SK-N-SH (cell line): Measurements from ENCODE around the gene HRH1. TPM values are rescaled to one million over a fixed set of nuclear protein-coding genes. Genes with fewer than 3 reads are reported as not detected.

Experiments used
- CTCF ChIA-PET: fragments of 300-600, 350-600 bp; formaldehyde crosslinking; extraction: SDS; loops from one replicate; lab custom pipeline; 2021; lab: Yijun Ruan, JAX
- POLR2A ChIA-PET: fragments of 350-600 bp; sonication (Branson Sonifier 250); formaldehyde crosslinking; extraction: SDS; loops from one replicate; lab custom pipeline; 2020; ENCODE audit warnings: antibody characterized with exemption, inconsistent platforms; lab: Yijun Ruan, JAX
- DNase-seq: peaks from one replicate; pipeline ENCODE4 v3.0.0; 2012
- H2AFZ ChIP-seq: fragments of 200-600 bp; sonication (generic); 2 replicates; pipeline ENCODE4 v1.8.1; 2016; ENCODE audit warnings: antibody characterized with exemption, mild to moderate bottlenecking, low read depth
- H3F3A ChIP-seq: fragments of 200-600 bp; sonication (generic); replicated peaks from 2 replicates; pipeline ENCODE3; 2016; ENCODE audit warnings: antibody characterized with exemption, mild to moderate bottlenecking; ENCODE audit not compliant: insufficient read depth
- H3K27ac ChIP-seq, 2 experiments: fragments of 200-500 bp in 1 of 2; fragments of 200-600 bp in 1 of 2; sonication (Bioruptor generic) in 1 of 2; sonication (generic), shearing (Covaris generic) in 1 of 2; 2 replicates each; pipeline versions ENCODE4 v1.5.1 to v1.6.1; 2014 to 2016; ENCODE audit warnings: low read depth in 2 of 2, inconsistent platforms in 1 of 2, low read length in 1 of 2, mild to moderate bottlenecking in 1 of 2, mixed read lengths in 1 of 2
- H3K27me3 ChIP-seq: fragments of 200-600 bp; sonication (generic), shearing (Covaris generic); 2 replicates; pipeline ENCODE4 v1.6.1; 2016; ENCODE audit warnings: mixed run types; ENCODE audit not compliant: insufficient read depth
- H3K36me3 ChIP-seq, 2 experiments: fragments of 200-500 bp in 1 of 2; fragments of 200-600 bp in 1 of 2; sonication (Bioruptor generic) in 1 of 2; sonication (generic) in 1 of 2; replicated peaks in 1 of 2; 2 replicates each; pipeline versions ENCODE3 to v1.5.1; 2014 to 2016; ENCODE audit warnings: low read length in 1 of 2, mild to moderate bottlenecking in 1 of 2; ENCODE audit not compliant: insufficient read depth in 2 of 2, control insufficient read depth in 1 of 2
- H3K4me1 ChIP-seq, 2 experiments: fragments of 200-500 bp in 1 of 2; fragments of 200-600 bp in 1 of 2; sonication (Bioruptor generic) in 1 of 2; sonication (generic), shearing (Covaris generic) in 1 of 2; 2 replicates each; pipeline versions ENCODE4 v1.5.1 to v1.6.1; 2014 to 2016; ENCODE audit warnings: low read depth in 1 of 2, low read length in 1 of 2, mixed run types in 1 of 2; ENCODE audit not compliant: insufficient read depth in 2 of 2, control insufficient read depth in 1 of 2
- H3K4me2 ChIP-seq: fragments of 200-600 bp; sonication (generic), shearing (Covaris generic); 2 replicates; pipeline ENCODE4 v1.6.1; 2017; ENCODE audit warnings: mixed run types
- H3K4me3 ChIP-seq, 2 experiments: fragments of 200-500 bp in 1 of 2; fragments of 200-600 bp in 1 of 2; sonication (Bioruptor generic) in 1 of 2; sonication (generic), shearing (Covaris generic) in 1 of 2; 2 replicates each; pipeline versions ENCODE4 v1.5.1 to v1.8.1; 2014 to 2016; ENCODE audit warnings: low read depth in 2 of 2, inconsistent platforms in 1 of 2, low read length in 1 of 2, mild to moderate bottlenecking in 1 of 2, mixed read lengths in 1 of 2, moderate library complexity in 1 of 2
- H3K79me2 ChIP-seq: fragments of 200-600 bp; sonication (generic); 2 replicates; pipeline ENCODE4 v1.8.1; 2017; ENCODE audit warnings: mild to moderate bottlenecking; ENCODE audit not compliant: insufficient read depth
- H3K9ac ChIP-seq: fragments of 200-600 bp; sonication (generic); 2 replicates; pipeline ENCODE4 v1.6.1; 2017; ENCODE audit warnings: mixed run types
- H3K9me2 ChIP-seq: fragments of 200-600 bp; sonication (generic); 2 replicates; pipeline ENCODE4 v1.6.1; 2017; ENCODE audit warnings: mixed run types
- H3K9me3 ChIP-seq: fragments of 200-600 bp; sonication (generic); 2 replicates; pipeline ENCODE4 v1.6.1; 2017; ENCODE audit warnings: mixed run types, mild to moderate bottlenecking, moderate library complexity
- H4K20me1 ChIP-seq: fragments of 200-600 bp; sonication (generic); 2 replicates; pipeline ENCODE4 v1.6.1; 2017; ENCODE audit warnings: mild to moderate bottlenecking, mixed run types; ENCODE audit not compliant: insufficient read depth
- CHD2 ChIP-seq: fragments of 150-350 bp; IDR thresholded peaks from 2 replicates; pipeline ENCODE4 v1.6.1; 2018; ENCODE audit warnings: low read length; ENCODE audit not compliant: partially characterized antibody
- ELF1 ChIP-seq: IDR thresholded peaks from 2 replicates; pipeline ENCODE4 v1.4.0; 2012
- EP300 ChIP-seq, 2 experiments: IDR thresholded peaks; 2 replicates each; pipeline versions ENCODE4 v1.4.0 to v1.6.1; 2012; ENCODE audit warnings: borderline replicate concordance in 1 of 2, low read depth in 1 of 2, low read length in 1 of 2
- FOXM1 ChIP-seq: IDR thresholded peaks from 2 replicates; pipeline ENCODE4 v1.4.0; 2012; ENCODE audit warnings: low read depth, mild to moderate bottlenecking
- GATA2 ChIP-seq: sonication (generic); formaldehyde crosslinking; IDR thresholded peaks from 2 replicates; pipeline ENCODE4 v1.5.0; 2020; ENCODE audit warnings: mild to moderate bottlenecking, missing genetic modification reagents
- MEF2A ChIP-seq: IDR thresholded peaks from 2 replicates; pipeline ENCODE4 v1.4.0; 2012; ENCODE audit warnings: low read depth, borderline replicate concordance
- MXI1 ChIP-seq: IDR thresholded peaks from 2 replicates; pipeline ENCODE4 v1.6.1; 2012; ENCODE audit warnings: mild to moderate bottlenecking, low read depth, low read length, improper control_type of control experiment
- PBX3 ChIP-seq: IDR thresholded peaks from 2 replicates; pipeline ENCODE4; 2012
- RAD21 ChIP-seq: IDR thresholded peaks from 2 replicates; pipeline ENCODE4 v1.6.1; 2012; ENCODE audit warnings: mild to moderate bottlenecking, low read length
- REST ChIP-seq: IDR thresholded peaks from 2 replicates; pipeline ENCODE4 v1.6.1; 2012; ENCODE audit warnings: mild to moderate bottlenecking, low read depth, low read length, moderate library complexity
- SIN3A ChIP-seq: IDR thresholded peaks from 2 replicates; pipeline ENCODE4 v1.6.1; 2012; ENCODE audit warnings: low read depth, mild to moderate bottlenecking, low read length, moderate library complexity, borderline replicate concordance
- TAF1 ChIP-seq: IDR thresholded peaks from 2 replicates; pipeline ENCODE4 v1.6.1; 2012; ENCODE audit warnings: low read depth, mild to moderate bottlenecking, low read length, moderate library complexity, borderline replicate concordance
- USF1 ChIP-seq: IDR thresholded peaks from 2 replicates; pipeline ENCODE4 v1.4.0; 2012; ENCODE audit warnings: low read depth, borderline replicate concordance
- WGBS: methylation state at CpG from one replicate; pipeline ENCODE4 v1.1.6; 2017; ENCODE audit warnings: low lambda C conversion rate; 5-methylcytosine and 5-hydroxymethylcytosine counted together
- polyA plus RNA-seq, 3 experiments: library from polyadenylated mRNA; depleted of rRNA; stranded (reverse); fragments of >200 nt; gene quantifications; 2 replicates each; pipeline ENCODE4 v1.2.3, GENCODE V29; 2012
- TF ChIP-seq, protein P1 (sequence below): IDR thresholded peaks from 2 replicates; pipeline ENCODE4 v1.4.0; 2012; ENCODE audit warnings: low read depth, borderline replicate concordance
- TF ChIP-seq, protein P2 (sequence below): IDR thresholded peaks from 2 replicates; pipeline ENCODE4 v1.4.0; 2012; ENCODE audit warnings: low read depth
- TF ChIP-seq, protein P3 (sequence below): fragments of 200-600 bp; sonication (generic); IDR thresholded peaks from 2 replicates; pipeline ENCODE4 v1.6.1; 2017; ENCODE audit warnings: antibody characterized with exemption, mild to moderate bottlenecking, moderate library complexity

Gene HRH1
- polyA plus RNA-seq, 1 of the 3 experiments (the other 2 are of a cell fraction) = 6.2 TPM

DNA sequence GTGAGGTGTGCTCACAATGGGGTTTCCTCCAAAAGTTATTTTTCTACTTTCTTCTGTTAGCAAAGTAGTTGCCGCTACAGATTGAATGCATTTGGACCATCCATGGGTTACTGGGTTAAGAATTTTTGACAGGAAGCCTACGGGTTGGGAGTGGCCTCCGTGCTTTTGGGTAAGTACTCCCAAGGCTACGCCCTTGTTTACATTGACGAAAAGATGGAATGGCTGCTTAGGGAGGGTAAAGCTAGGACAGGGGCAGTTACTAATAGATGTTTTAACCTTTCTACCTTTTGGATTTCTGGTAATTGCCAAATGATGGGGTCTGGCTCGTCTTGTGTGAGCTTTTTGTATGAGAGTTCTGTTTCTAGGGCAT, 97.5 kb downstream of the HRH1 start:
- no peak overlapping the region for H3K4me2 ChIP-seq
- ChIA-PET CTCF (interaction anchor here (1.5 kb wide), 1 partner anchor 15 kb away, joined by 5 read pairs; no protein-coding TSS in a partner anchor), POLR2A (no interaction called here)

More for the DNA sequence above, 97.5 kb downstream of the HRH1 start:
- H2AFZ ChIP-seq = peak overlapping the region; percentile 25; the same call in 1 of the 2 replicates
- H3K27ac ChIP-seq = peak overlapping the region in 1 of 2 experiments; percentile 40; a peak in 2 of 4 replicates
- no peaks in the 10 kb centered on the region for H3F3A ChIP-seq
- H3K4me1 ChIP-seq = no peaks in the 10 kb centered on the region
- H3K27me3 ChIP-seq = no peaks in the 10 kb centered on the region
- no peak overlapping the region for H3K4me3 ChIP-seq
- peaks cover 2 to 25% of the 10 kb centered on the region in 2 experiments for H3K36me3 ChIP-seq
- TF ChIP-seq FOXM1 = no peak
- TF ChIP-seq CHD2 = no peak
- TF ChIP-seq ELF1 = no peak
- TF ChIP-seq, protein P1, sequence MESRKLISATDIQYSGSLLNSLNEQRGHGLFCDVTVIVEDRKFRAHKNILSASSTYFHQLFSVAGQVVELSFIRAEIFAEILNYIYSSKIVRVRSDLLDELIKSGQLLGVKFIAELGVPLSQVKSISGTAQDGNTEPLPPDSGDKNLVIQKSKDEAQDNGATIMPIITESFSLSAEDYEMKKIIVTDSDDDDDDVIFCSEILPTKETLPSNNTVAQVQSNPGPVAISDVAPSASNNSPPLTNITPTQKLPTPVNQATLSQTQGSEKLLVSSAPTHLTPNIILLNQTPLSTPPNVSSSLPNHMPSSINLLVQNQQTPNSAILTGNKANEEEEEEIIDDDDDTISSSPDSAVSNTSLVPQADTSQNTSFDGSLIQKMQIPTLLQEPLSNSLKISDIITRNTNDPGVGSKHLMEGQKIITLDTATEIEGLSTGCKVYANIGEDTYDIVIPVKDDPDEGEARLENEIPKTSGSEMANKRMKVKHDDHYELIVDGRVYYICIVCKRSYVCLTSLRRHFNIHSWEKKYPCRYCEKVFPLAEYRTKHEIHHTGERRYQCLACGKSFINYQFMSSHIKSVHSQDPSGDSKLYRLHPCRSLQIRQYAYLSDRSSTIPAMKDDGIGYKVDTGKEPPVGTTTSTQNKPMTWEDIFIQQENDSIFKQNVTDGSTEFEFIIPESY = no peak
- no peak for TF ChIP-seq TAF1
- TF ChIP-seq, protein P2, sequence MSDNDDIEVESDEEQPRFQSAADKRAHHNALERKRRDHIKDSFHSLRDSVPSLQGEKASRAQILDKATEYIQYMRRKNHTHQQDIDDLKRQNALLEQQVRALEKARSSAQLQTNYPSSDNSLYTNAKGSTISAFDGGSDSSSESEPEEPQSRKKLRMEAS = no peak
- TF ChIP-seq REST = no peak
- TF ChIP-seq USF1 = no peak
- no peak for TF ChIP-seq MXI1
- no peak for TF ChIP-seq MEF2A
- TF ChIP-seq RAD21 = no peak
- no peak for TF ChIP-seq EP300 (IDR thresholded peaks at IDR 0.05; ENCODE audit: borderline replicate concordance in 1 of 2, low read depth in 1 of 2, low read length in 1 of 2)
- no peak for TF ChIP-seq GATA2 (CRISPR knock-in tag)
- TF ChIP-seq SIN3A = no peak
- TF ChIP-seq PBX3 = no peak
- TF ChIP-seq, protein P3, sequence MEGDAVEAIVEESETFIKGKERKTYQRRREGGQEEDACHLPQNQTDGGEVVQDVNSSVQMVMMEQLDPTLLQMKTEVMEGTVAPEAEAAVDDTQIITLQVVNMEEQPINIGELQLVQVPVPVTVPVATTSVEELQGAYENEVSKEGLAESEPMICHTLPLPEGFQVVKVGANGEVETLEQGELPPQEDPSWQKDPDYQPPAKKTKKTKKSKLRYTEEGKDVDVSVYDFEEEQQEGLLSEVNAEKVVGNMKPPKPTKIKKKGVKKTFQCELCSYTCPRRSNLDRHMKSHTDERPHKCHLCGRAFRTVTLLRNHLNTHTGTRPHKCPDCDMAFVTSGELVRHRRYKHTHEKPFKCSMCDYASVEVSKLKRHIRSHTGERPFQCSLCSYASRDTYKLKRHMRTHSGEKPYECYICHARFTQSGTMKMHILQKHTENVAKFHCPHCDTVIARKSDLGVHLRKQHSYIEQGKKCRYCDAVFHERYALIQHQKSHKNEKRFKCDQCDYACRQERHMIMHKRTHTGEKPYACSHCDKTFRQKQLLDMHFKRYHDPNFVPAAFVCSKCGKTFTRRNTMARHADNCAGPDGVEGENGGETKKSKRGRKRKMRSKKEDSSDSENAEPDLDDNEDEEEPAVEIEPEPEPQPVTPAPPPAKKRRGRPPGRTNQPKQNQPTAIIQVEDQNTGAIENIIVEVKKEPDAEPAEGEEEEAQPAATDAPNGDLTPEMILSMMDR = no peak
- H4K20me1 ChIP-seq = no peaks in the 10 kb centered on the region
- peaks cover 92% of the 10 kb centered on the region for H3K79me2 ChIP-seq
- DNase-seq = no peak
- H3K9ac ChIP-seq = no peak overlapping the region
- 88% methylated on average over 6 of the region's 6 CpGs for WGBS
- H3K9me3 ChIP-seq = no peaks in the 10 kb centered on the region
- H3K9me2 ChIP-seq = no peaks in the 10 kb centered on the region
